ENCODE results near the gene FAM177A1.
"Not testable (repeated sequence)": the region's sequence is repeated elsewhere in the genome, so short reads cannot be mapped to it uniquely, and the experiment has no call there.

- TF ChIP-seq CTCF, POLR2A (IDR thresholded peaks at IDR 0.05): not testable (repeated sequence)
Measured at GRCh38 chr14:35034944-35035554, 11.0 kb upstream of the FAM177A1 start.
